ENCODE results near the gene ATG12.

The ATG12 gene

GRCh38 chr5:115816226-115817081 is 24.9 kb downstream of the ATG12 start, which contains the start of gene CDO1:
CDO1 (minus strand) TSS chr5:115816659; CDS start chr5:115816397, 262 bp downstream.
- Histone ChIP-seq H3K27ac (peak within 1 kb of the TSS; percentile 86), H3K27me3 (ENCODE audit: insufficient read depth, low read depth, severe bottlenecking) (no peaks in the 10 kb centered on the region)

GRCh38 chr5:115815693-115816225 is 25.6 kb downstream of the ATG12 start:
- no peaks in the 10 kb centered on the region for H3K36me3 ChIP-seq
- no peaks in the 10 kb centered on the region for H3K9me3 ChIP-seq (ENCODE audit: severe bottlenecking)
- no peak for DNase-seq
- H3K27me3 ChIP-seq (ENCODE audit: insufficient read depth, low read depth, severe bottlenecking): no peaks in the 10 kb centered on the region
- peak overlapping the region; percentile 86 for H3K27ac ChIP-seq
- no peak for TF ChIP-seq CTCF (IDR thresholded peaks at IDR 0.05; ENCODE audit: low read depth, low read length)
- H3K4me3 ChIP-seq (ENCODE audit: low read depth, low read length): peak overlapping the region; percentile 88

More at GRCh38 chr5:115816226-115817081, 24.9 kb downstream of the ATG12 start, which contains the start of gene CDO1:
- Histone ChIP-seq H3K36me3 (no peaks in the 10 kb centered on the region), H3K4me3 (ENCODE audit: low read depth, low read length) (peak within 1 kb of the TSS; percentile 88), H3K9me3 (ENCODE audit: severe bottlenecking) (no peaks in the 10 kb centered on the region)
- DNase-seq: peak; percentile 73
- no peak for TF ChIP-seq CTCF (IDR thresholded peaks at IDR 0.05; ENCODE audit: low read depth, low read length)

- Histone ChIP-seq H3K4me3 (ENCODE audit: low read depth, low read length) (no peak overlapping the region), H3K9me3 (ENCODE audit: severe bottlenecking) (no peaks in the 10 kb centered on the region), H3K27me3 (ENCODE audit: insufficient read depth, low read depth, severe bottlenecking) (no peaks in the 10 kb centered on the region), H3K36me3 (no peaks in the 10 kb centered on the region), H3K27ac (no peak overlapping the region)
- no peak for DNase-seq
- no peak for TF ChIP-seq CTCF (IDR thresholded peaks at IDR 0.05; ENCODE audit: low read depth, low read length)
Observed at GRCh38 chr5:115815006-115815692, 26.2 kb downstream of the ATG12 start.

GRCh38 chr5:115813719-115814118 is 27.6 kb downstream of the ATG12 start:
- H3K9me3 ChIP-seq (ENCODE audit: severe bottlenecking): no peaks in the 10 kb centered on the region
- no peak for DNase-seq
- H3K4me3 ChIP-seq (ENCODE audit: low read depth, low read length): no peak overlapping the region
- TF ChIP-seq CTCF (IDR thresholded peaks at IDR 0.05; ENCODE audit: low read depth, low read length): no peak
- H3K36me3 ChIP-seq: no peaks in the 10 kb centered on the region
- no peak overlapping the region for H3K27ac ChIP-seq
- H3K27me3 ChIP-seq (ENCODE audit: insufficient read depth, low read depth, severe bottlenecking): no peaks in the 10 kb centered on the region

GRCh38 chr5:115812372-115812771 is 29.0 kb downstream of the ATG12 start:
- no peak for DNase-seq
- Histone ChIP-seq H3K27ac (no peak overlapping the region), H3K4me3 (ENCODE audit: low read depth, low read length) (no peak overlapping the region), H3K9me3 (ENCODE audit: severe bottlenecking) (no peaks in the 10 kb centered on the region), H3K27me3 (ENCODE audit: insufficient read depth, low read depth, severe bottlenecking) (no peaks in the 10 kb centered on the region), H3K36me3 (no peaks in the 10 kb centered on the region)
- no peak for TF ChIP-seq CTCF (IDR thresholded peaks at IDR 0.05; ENCODE audit: low read depth, low read length)
